H1 (cell line): ENCODE results near the gene ADRA2B. TPM values are rescaled to one million over a fixed set of nuclear protein-coding genes. Genes with fewer than 3 reads are reported as not detected.

Experiments used
- CTCF ChIA-PET: fragments of 300-600 bp; sonication (Branson Sonifier 250); formaldehyde crosslinking; loops from one replicate; lab custom pipeline; 2021; ENCODE audit not compliant: partially characterized antibody; lab: Charles Lee
- POLR2A ChIA-PET: fragments of 300-600 bp; sonication (Branson Sonifier 250); formaldehyde crosslinking; loops from one replicate; lab custom pipeline; 2021; ENCODE audit warnings: inconsistent platforms; ENCODE audit not compliant: partially characterized antibody; lab: Charles Lee
- DNase-seq, 2 experiments: peaks; one replicate each; pipeline versions ENCODE4 v3.0.0 to v3.0.0-alpha.2; 2010 to 2022; ENCODE audit warnings: low spot score in 2 of 2, low read depth in 1 of 2, mixed read lengths in 1 of 2
- FAIRE-seq: peaks from 2 replicates; lab custom pipeline; 2011; peaks lifted over from hg19 to GRCh38; lab: Jason Lieb, UNC
- H2AFZ ChIP-seq: 2 replicates; pipeline ENCODE4 v1.8.1; 2012; ENCODE audit warnings: low read length, inconsistent platforms
- H2AK5ac ChIP-seq: 2 replicates; pipeline ENCODE4 v1.6.1; 2013; ENCODE audit warnings: low read depth, low read length
- H2BK120ac ChIP-seq: replicated peaks from 2 replicates; pipeline ENCODE3; 2013; ENCODE audit warnings: low read depth, low read length, inconsistent platforms
- H2BK12ac ChIP-seq: 2 replicates; pipeline ENCODE4 v1.6.1; 2013; ENCODE audit warnings: low read depth, low read length
- H2BK15ac ChIP-seq: 2 replicates; pipeline ENCODE4 v1.6.1; 2013; ENCODE audit warnings: low read length
- H2BK20ac ChIP-seq: 2 replicates; pipeline ENCODE4 v1.6.1; 2013; ENCODE audit warnings: low read length
- H2BK5ac ChIP-seq: 2 replicates; pipeline ENCODE4 v1.6.1; 2013; ENCODE audit warnings: low read depth, low read length
- H3K14ac ChIP-seq: 2 replicates; pipeline ENCODE4 v1.6.1; 2013; ENCODE audit warnings: inconsistent platforms; ENCODE audit not compliant: insufficient read length
- H3K18ac ChIP-seq: 2 replicates; pipeline ENCODE4 v1.6.1; 2013; ENCODE audit warnings: low read length; ENCODE audit errors: extremely low read depth
- H3K23ac ChIP-seq: 2 replicates; pipeline ENCODE4 v1.6.1; 2013; ENCODE audit warnings: inconsistent platforms; ENCODE audit not compliant: insufficient read length
- H3K23me2 ChIP-seq: 2 replicates; pipeline ENCODE4 v1.6.1; 2013; ENCODE audit warnings: low read depth, low read length
- H3K27ac ChIP-seq: 2 replicates; pipeline ENCODE4 v1.6.1; 2011; ENCODE audit warnings: low read depth, low read length, inconsistent platforms
- H3K27me3 ChIP-seq, 4 experiments: replicated peaks in 1 of 4; 1 replicate in 1 of 4; 2 replicates in 3 of 4; pipeline versions ENCODE4 v1.6.1 to v1.8.1; 2011 to 2013; ENCODE audit warnings: low read length in 3 of 4, mild to moderate bottlenecking in 3 of 4, inconsistent platforms in 2 of 4, mixed read lengths in 2 of 4, moderate library complexity in 1 of 4; ENCODE audit not compliant: control insufficient read depth in 3 of 4, insufficient read depth in 3 of 4; ENCODE audit errors: extremely low read depth in 1 of 4
- H3K36me3 ChIP-seq, 4 experiments: 2 replicates each; pipeline versions ENCODE4 v1.6.1 to v1.8.1; 2011 to 2013; ENCODE audit warnings: mild to moderate bottlenecking in 4 of 4, low read length in 3 of 4, moderate library complexity in 2 of 4, control low read depth in 1 of 4, inconsistent platforms in 1 of 4; ENCODE audit not compliant: insufficient read depth in 4 of 4, control insufficient read depth in 2 of 4
- H3K4ac ChIP-seq: replicated peaks from 2 replicates; pipeline ENCODE3; 2013; ENCODE audit warnings: low read length, low read depth, mixed read lengths, inconsistent platforms; ENCODE audit not compliant: insufficient read length
- H3K4me1 ChIP-seq, 4 experiments: replicated peaks in 1 of 4; 1 replicate in 1 of 4; 2 replicates in 3 of 4; pipeline versions ENCODE4 v1.6.1 to v1.8.1; 2011 to 2013; ENCODE audit warnings: low read length in 3 of 4, inconsistent platforms in 2 of 4, mixed read lengths in 1 of 4; ENCODE audit not compliant: insufficient read depth in 4 of 4, control insufficient read depth in 3 of 4
- H3K4me2 ChIP-seq, 2 experiments: 2 replicates each; pipeline versions ENCODE4 v1.6.1 to v1.8.1; 2011 to 2013; ENCODE audit warnings: low read depth in 2 of 2, low read length in 2 of 2, control low read depth in 1 of 2, inconsistent platforms in 1 of 2, mild to moderate bottlenecking in 1 of 2; ENCODE audit not compliant: insufficient read depth in 1 of 2
- H3K4me3 ChIP-seq, 4 experiments: fragments of 200-600, 300-600 bp in 1 of 4; sonication (generic), shearing (Covaris generic), sonication (Bioruptor Twin) in 1 of 4; 2 replicates each; pipeline versions ENCODE4 v1.5.1 to v1.8.1; 2011 to 2016; ENCODE audit warnings: low read length in 4 of 4, low read depth in 3 of 4, control low read depth in 2 of 4, inconsistent platforms in 2 of 4, mild to moderate bottlenecking in 2 of 4, mixed read lengths in 1 of 4, moderate library complexity in 1 of 4; ENCODE audit not compliant: insufficient read depth in 2 of 4; ENCODE audit errors: extremely low read depth in 1 of 4
- H3K56ac ChIP-seq: replicated peaks from 2 replicates; pipeline ENCODE3; 2013; ENCODE audit warnings: low read depth, mild to moderate bottlenecking, mixed read lengths, low read length, inconsistent platforms; ENCODE audit not compliant: insufficient read length
- H3K79me1 ChIP-seq: 2 replicates; pipeline ENCODE4 v1.6.1; 2013; ENCODE audit warnings: low read depth, low read length, control low read depth
- H3K79me2 ChIP-seq, 2 experiments: 2 replicates each; pipeline versions ENCODE4 v1.6.1 to v1.8.1; 2012 to 2013; ENCODE audit warnings: low read length in 2 of 2, mild to moderate bottlenecking in 2 of 2, inconsistent platforms in 1 of 2; ENCODE audit not compliant: insufficient read depth in 2 of 2, control insufficient read depth in 1 of 2
- H3K9ac ChIP-seq, 4 experiments: replicated peaks in 1 of 4; 1 replicate in 1 of 4; 2 replicates in 3 of 4; pipeline versions ENCODE4 v1.6.1 to v1.8.1; 2011 to 2013; ENCODE audit warnings: low read depth in 3 of 4, low read length in 3 of 4, control low read depth in 2 of 4, mild to moderate bottlenecking in 2 of 4, moderate library complexity in 2 of 4, inconsistent platforms in 1 of 4; ENCODE audit errors: extremely low read depth in 1 of 4
- H3K9me3 ChIP-seq, 2 experiments: 2 replicates each; pipeline versions ENCODE4 v1.6.1 to v1.8.1; 2012 to 2013; ENCODE audit warnings: mild to moderate bottlenecking in 2 of 2, moderate library complexity in 2 of 2, control low read depth in 1 of 2, inconsistent platforms in 1 of 2, low read depth in 1 of 2, low read length in 1 of 2, mixed read lengths in 1 of 2; ENCODE audit not compliant: insufficient read depth in 2 of 2
- H4K20me1 ChIP-seq, 2 experiments: replicated peaks in 1 of 2; 2 replicates each; pipeline versions ENCODE3 to v1.8.1; 2011 to 2013; ENCODE audit warnings: inconsistent platforms in 2 of 2, low read length in 2 of 2, mild to moderate bottlenecking in 1 of 2; ENCODE audit not compliant: insufficient read depth in 2 of 2, control insufficient read depth in 1 of 2
- H4K5ac ChIP-seq: 2 replicates; pipeline ENCODE4 v1.6.1; 2013; ENCODE audit warnings: low read length, low read depth, mixed read lengths, inconsistent platforms; ENCODE audit not compliant: insufficient read length
- H4K8ac ChIP-seq: 2 replicates; pipeline ENCODE4 v1.8.0; 2013; ENCODE audit warnings: mild to moderate bottlenecking, moderate library complexity, low read length, inconsistent platforms; ENCODE audit not compliant: insufficient read depth; ENCODE audit errors: extremely low read depth
- H4K91ac ChIP-seq: replicated peaks from 2 replicates; pipeline ENCODE3; 2013; ENCODE audit warnings: low read length, mixed read lengths, inconsistent platforms; ENCODE audit not compliant: insufficient read length
- ASH2L ChIP-seq: fragments of 200-600, 300-600 bp; sonication (generic); IDR thresholded peaks from one replicate; pipeline ENCODE4 v1.7.1; 2017; ENCODE audit warnings: low read length
- CBX5 ChIP-seq: fragments of 300-800, 300-1000 bp; sonication (generic); IDR thresholded peaks from 2 replicates; pipeline ENCODE4 v1.7.1; 2016; ENCODE audit warnings: antibody characterized with exemption, low read length, low read depth
- CHD1 ChIP-seq: IDR thresholded peaks from 2 replicates; pipeline ENCODE4 v1.6.1; 2012; ENCODE audit warnings: low read depth, low read length, improper control_type of control experiment
- EGR1 ChIP-seq: IDR thresholded peaks from 2 replicates; pipeline ENCODE4 v1.6.1; 2011; ENCODE audit warnings: low read depth, low read length, borderline replicate concordance
- GTF2F1 ChIP-seq: IDR thresholded peaks from 2 replicates; pipeline ENCODE4 v1.6.1; 2012; ENCODE audit warnings: low read depth, low read length, improper control_type of control experiment, borderline replicate concordance
- MAFK ChIP-seq: IDR thresholded peaks from 2 replicates; pipeline ENCODE4 v1.6.1; 2012; ENCODE audit warnings: low read depth, mild to moderate bottlenecking, improper control_type of control experiment, low read length
- SP1 ChIP-seq: IDR thresholded peaks from 2 replicates; pipeline ENCODE4 v1.6.1; 2011; ENCODE audit warnings: low read depth, low read length
- SUZ12 ChIP-seq: fragments of 200-600 bp; sonication (generic); IDR thresholded peaks from 2 replicates; pipeline ENCODE4 v1.6.1; 2012; ENCODE audit warnings: mild to moderate bottlenecking, inconsistent platforms, low read length, moderate library complexity, mixed read lengths
- WGBS, 2 experiments: shearing (Covaris generic) in 1 of 2; methylation state at CpG; one replicate each; pipeline versions ENCODE4 v1.1.6 to v1.1.7; 2013 to 2015; ENCODE audit warnings: low lambda C conversion rate in 2 of 2, mixed read lengths in 2 of 2, inconsistent platforms in 1 of 2, low coverage in 1 of 2, missing lambda C conversion rate in 1 of 2; ENCODE audit not compliant: insufficient replicate concordance in 2 of 2, insufficient coverage in 1 of 2, insufficient read length in 1 of 2; ENCODE audit errors: extremely low coverage in 1 of 2, missing lambda C conversion rate in 1 of 2; 5-methylcytosine and 5-hydroxymethylcytosine counted together
- polyA plus RNA-seq, 7 experiments: library from polyadenylated mRNA; depleted of rRNA in 3 of 7; stranded (reverse) in 5 of 7; unstranded in 2 of 7; fragments of >200 nt in 5 of 7; fragments of 200-250 nt in 2 of 7; gene quantifications; 1 replicate in 5 of 7; 2 replicates in 1 of 7; 4 replicates in 1 of 7; pipeline versions ENCODE4 v1.2.1 to v1.2.3, GENCODE V29; 2011 to 2013; ENCODE audit warnings: missing spikeins in 2 of 7, mixed read lengths in 2 of 7
- total RNA-seq: library from RNA; stranded (reverse); fragmentation: NEBNext Ultra II Directional; extraction: Animal tissue kit (Norgen Biotek cat#: 25700); gene quantifications from 2 replicates; pipeline ENCODE4 v1.2.1, GENCODE V29; 2021
- TF ChIP-seq, protein P1 (sequence below): IDR thresholded peaks from 2 replicates; pipeline ENCODE4 v1.6.1; 2012; ENCODE audit warnings: low read length, inconsistent platforms
- TF ChIP-seq, protein P2 (sequence below): IDR thresholded peaks from 2 replicates; pipeline ENCODE4 v1.6.1; 2011; ENCODE audit warnings: low read depth, mild to moderate bottlenecking, low read length; ENCODE audit not compliant: insufficient read depth

ADRA2B gene
- total and polyA plus RNA-seq, 2 of the 8 experiments (the other 6 are each of a cell fraction or from before 2014, with no cell fraction given): 5.8 to 6.5 TPM

DNA sequence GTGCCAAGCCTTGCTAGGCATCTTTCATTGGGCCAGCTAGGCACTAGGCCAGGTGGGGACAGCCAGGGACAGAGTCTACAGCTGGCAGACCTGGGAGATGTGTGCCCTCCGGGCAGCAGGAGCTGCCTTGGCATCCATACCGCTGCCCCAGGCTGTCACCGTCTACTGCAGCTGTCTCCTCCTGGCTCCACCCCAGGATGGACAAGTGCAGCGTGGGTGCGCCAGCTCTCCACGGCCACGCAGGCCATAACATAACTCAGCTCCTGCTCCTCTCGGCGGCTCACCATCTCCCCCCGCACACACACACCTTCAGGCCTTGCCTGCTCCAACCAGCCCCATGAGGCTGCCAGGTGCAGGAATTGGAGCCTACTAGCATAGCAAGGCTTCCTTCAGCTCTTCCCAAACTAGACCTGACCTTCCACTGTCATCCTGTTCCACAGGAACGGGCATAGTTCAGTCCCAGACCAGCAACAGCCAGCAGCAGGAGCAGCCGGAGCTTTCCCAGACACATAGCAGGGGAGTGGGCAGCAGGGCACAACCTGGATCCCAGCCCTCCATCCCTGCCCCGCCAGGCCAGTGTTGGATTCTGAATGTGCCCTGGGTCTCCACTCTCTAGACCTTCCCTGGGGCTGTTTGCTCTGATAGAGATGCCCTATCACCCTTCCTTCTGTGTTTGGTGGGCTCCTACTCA lies 2.5 kb upstream of the ADRA2B start:
- Histone ChIP-seq H3K79me2 (no peaks in the 10 kb centered on the region), H4K91ac (no peak overlapping the region), H3K27me3 (peaks cover 0 to 32% (median 25%) of the 10 kb centered on the region in 4 experiments; a peak in 5 of 7 replicates), H3K27ac (no peak overlapping the region), H2BK20ac (no peak overlapping the region), H3K9ac (no peak overlapping the region), H3K23ac (no peak overlapping the region), H2AFZ (no peak overlapping the region), H2BK15ac (peak overlapping the region; percentile 92; the same call in 1 of the 2 replicates), H3K4me2 (no peak overlapping the region), H3K18ac (no peak overlapping the region), H3K14ac (no peak overlapping the region), H3K4me1 (peaks cover 0 to 19% (median 13%) of the 10 kb centered on the region in 4 experiments; a peak in 6 of 7 replicates), H3K36me3 (no peaks in the 10 kb centered on the region), H2AK5ac (no peak overlapping the region), H2BK120ac (no peak overlapping the region), H2BK5ac (no peak overlapping the region), H3K56ac (no peak overlapping the region), H3K4me3 (no peak overlapping the region), H3K23me2 (peaks cover 11% of the 10 kb centered on the region; the same call in 1 of the 2 replicates), H3K79me1 (no peaks in the 10 kb centered on the region), H4K20me1 (no peaks in the 10 kb centered on the region), H4K5ac (no peak overlapping the region), H3K4ac (no peak overlapping the region), H3K9me3 (peaks cover 0 to 5% of the 10 kb centered on the region in 2 experiments; a peak in 1 of 4 replicates), H4K8ac (no peak overlapping the region), H2BK12ac (no peak overlapping the region)
- TF ChIP-seq, protein P1, sequence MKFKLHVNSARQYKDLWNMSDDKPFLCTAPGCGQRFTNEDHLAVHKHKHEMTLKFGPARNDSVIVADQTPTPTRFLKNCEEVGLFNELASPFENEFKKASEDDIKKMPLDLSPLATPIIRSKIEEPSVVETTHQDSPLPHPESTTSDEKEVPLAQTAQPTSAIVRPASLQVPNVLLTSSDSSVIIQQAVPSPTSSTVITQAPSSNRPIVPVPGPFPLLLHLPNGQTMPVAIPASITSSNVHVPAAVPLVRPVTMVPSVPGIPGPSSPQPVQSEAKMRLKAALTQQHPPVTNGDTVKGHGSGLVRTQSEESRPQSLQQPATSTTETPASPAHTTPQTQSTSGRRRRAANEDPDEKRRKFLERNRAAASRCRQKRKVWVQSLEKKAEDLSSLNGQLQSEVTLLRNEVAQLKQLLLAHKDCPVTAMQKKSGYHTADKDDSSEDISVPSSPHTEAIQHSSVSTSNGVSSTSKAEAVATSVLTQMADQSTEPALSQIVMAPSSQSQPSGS: no peak
- TF ChIP-seq EGR1: no peak
- TF ChIP-seq CHD1: no peak
- no peak for TF ChIP-seq ASH2L
- no peak for TF ChIP-seq GTF2F1
- no peak for TF ChIP-seq MAFK
- TF ChIP-seq, protein P2, sequence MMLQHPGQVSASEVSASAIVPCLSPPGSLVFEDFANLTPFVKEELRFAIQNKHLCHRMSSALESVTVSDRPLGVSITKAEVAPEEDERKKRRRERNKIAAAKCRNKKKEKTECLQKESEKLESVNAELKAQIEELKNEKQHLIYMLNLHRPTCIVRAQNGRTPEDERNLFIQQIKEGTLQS: no peak
- no peak for TF ChIP-seq SUZ12
- TF ChIP-seq SP1: no peak
- TF ChIP-seq CBX5: no peak
- POLR2A ChIA-PET: interaction anchor here (0.8 kb wide), 1 partner anchor 32 kb away, joined by 3 read pairs; no protein-coding TSS in a partner anchor
- FAIRE-seq (no peak), DNase-seq (no peak)
- 95% methylated on average over 8 of the region's 13 CpGs; no CpG with 5 or more reads in 1 of the 2 experiments for WGBS, 2 experiments
- CTCF ChIA-PET: interaction anchor here (0.7 to 6.6 kb wide), 17 partner anchors 11 to 126 kb away, joined by 3 to 61 read pairs (median 5); partner anchors contain the start of gene ASTL
